Measurements from ENCODE around the gene AOPEP. TPM values are rescaled to one million over a fixed set of nuclear protein-coding genes. Genes with fewer than 3 reads are reported as not detected.

Gene AOPEP
- polyA plus RNA-seq, 1 donor from 2014 or later, result 10.0 TPM

- Histone ChIP-seq H3K4me2 (ENCODE audit: low read length) (no peak overlapping the region), H3K27me3 (ENCODE audit: insufficient read depth, low read depth, low read length) (no peaks in the 10 kb centered on the region), H3F3A (ENCODE audit: insufficient read depth, low read length, poor library complexity, severe bottlenecking) (no peaks in the 10 kb centered on the region), H3K79me2 (replicated peaks; ENCODE audit: insufficient read depth, low read length) (no peaks in the 10 kb centered on the region), H3K9me3 (ENCODE audit: low read length) (no peaks in the 10 kb centered on the region), H3K36me3 (ENCODE audit: insufficient read depth, low read length) (no peaks in the 10 kb centered on the region), H3K9ac (ENCODE audit: low read length) (no peak overlapping the region), H2AFZ (ENCODE audit: low read depth, low read length) (no peak overlapping the region), H3K9me2 (ENCODE audit: insufficient read depth, low read length) (no peaks in the 10 kb centered on the region), H4K20me1 (ENCODE audit: insufficient read depth) (no peaks in the 10 kb centered on the region), H3K4me3 (ENCODE audit: low read length) (no peak overlapping the region), H3K27ac (ENCODE audit: low read length) (no peak overlapping the region)
- TF ChIP-seq REST (IDR thresholded peaks at IDR 0.05; ENCODE audit: borderline replicate concordance) (no peak), POLR2AphosphoS5 (IDR thresholded peaks at IDR 0.05) (no peak), TAF1 (IDR thresholded peaks at IDR 0.05; ENCODE audit: low read depth) (no peak), EP300 (conservative IDR thresholded peaks at IDR 0.05; ENCODE audit: poor library complexity, severe bottlenecking) (no peak), EZH2 (IDR thresholded peaks at IDR 0.05; ENCODE audit: borderline replicate concordance, insufficient read depth, low read length, poor library complexity, severe bottlenecking) (no peak), CTCF (IDR thresholded peaks at IDR 0.05; ENCODE audit: poor library complexity, severe bottlenecking) (no peak), SMC3 (conservative IDR thresholded peaks at IDR 0.05; ENCODE audit: poor library complexity) (no peak), RAD21 (conservative IDR thresholded peaks at IDR 0.05) (no peak), MXI1 (conservative IDR thresholded peaks at IDR 0.05; ENCODE audit: poor library complexity, severe bottlenecking) (no peak)
These were observed 255.7 kb downstream of the AOPEP start for GRCh38 chr9:94982211-94982610.

- Histone ChIP-seq H4K20me1 (ENCODE audit: insufficient read depth) (no peaks in the 10 kb centered on the region), H3K36me3 (ENCODE audit: insufficient read depth, low read length) (no peaks in the 10 kb centered on the region), H3K79me2 (replicated peaks; ENCODE audit: insufficient read depth, low read length) (no peaks in the 10 kb centered on the region), H3K9me3 (ENCODE audit: low read length) (no peaks in the 10 kb centered on the region), H3K27me3 (ENCODE audit: insufficient read depth, low read depth, low read length) (no peaks in the 10 kb centered on the region), H2AFZ (ENCODE audit: low read depth, low read length) (no peak overlapping the region), H3K9ac (ENCODE audit: low read length) (no peak overlapping the region), H3K9me2 (ENCODE audit: insufficient read depth, low read length) (no peaks in the 10 kb centered on the region), H3F3A (ENCODE audit: insufficient read depth, low read length, poor library complexity, severe bottlenecking) (no peaks in the 10 kb centered on the region), H3K27ac (ENCODE audit: low read length) (no peak overlapping the region), H3K4me2 (ENCODE audit: low read length) (no peak overlapping the region), H3K4me3 (ENCODE audit: low read length) (no peak overlapping the region)
- no peak for TF ChIP-seq EP300 (conservative IDR thresholded peaks at IDR 0.05; ENCODE audit: poor library complexity, severe bottlenecking)
- no peak for TF ChIP-seq RAD21 (conservative IDR thresholded peaks at IDR 0.05)
- TF ChIP-seq SMC3 (conservative IDR thresholded peaks at IDR 0.05; ENCODE audit: poor library complexity), result no peak
- no peak for TF ChIP-seq REST (IDR thresholded peaks at IDR 0.05; ENCODE audit: borderline replicate concordance)
- no peak for TF ChIP-seq POLR2AphosphoS5 (IDR thresholded peaks at IDR 0.05)
- no peak for TF ChIP-seq CTCF (IDR thresholded peaks at IDR 0.05; ENCODE audit: poor library complexity, severe bottlenecking)
- TF ChIP-seq EZH2 (IDR thresholded peaks at IDR 0.05; ENCODE audit: borderline replicate concordance, insufficient read depth, low read length, poor library complexity, severe bottlenecking), result no peak
- no peak for TF ChIP-seq MXI1 (conservative IDR thresholded peaks at IDR 0.05; ENCODE audit: poor library complexity, severe bottlenecking)
- TF ChIP-seq TAF1 (IDR thresholded peaks at IDR 0.05; ENCODE audit: low read depth), result no peak
These were observed 257.1 kb downstream of the AOPEP start for GRCh38 chr9:94983552-94983951.
